HEK293 (cell line): ENCODE measurements around the gene KNG1.

Experiments used
- CTCF ChIA-PET: fragments of 350-600 bp; formaldehyde crosslinking; extraction: SDS; loops from one replicate; lab custom pipeline; 2021; ENCODE audit warnings: antibody characterized with exemption; lab: Yijun Ruan, JAX
- POLR2A ChIA-PET: fragments of 300-600 bp; formaldehyde crosslinking; extraction: SDS; loops from one replicate; lab custom pipeline; 2020; ENCODE audit warnings: antibody characterized with exemption, inconsistent platforms; lab: Yijun Ruan, JAX
- H3K27ac ChIP-seq: fragments of 200-500 bp; sonication (Bioruptor generic); 2 replicates; pipeline ENCODE4 v1.5.1; 2014; ENCODE audit warnings: low read depth, low read length, control low read depth, inconsistent platforms; ENCODE audit errors: extremely low read depth
- H3K36me3 ChIP-seq, 2 experiments: fragments of 200-500 bp in 1 of 2; sonication (Bioruptor generic) in 1 of 2; 1 replicate in 1 of 2; 2 replicates in 1 of 2; pipeline ENCODE4 v1.5.1; 2014 to 2017; ENCODE audit warnings: inconsistent platforms in 2 of 2, low read length in 2 of 2; ENCODE audit not compliant: control insufficient read depth in 2 of 2, insufficient read depth in 1 of 2
- H3K4me1 ChIP-seq: fragments of 200-500 bp; sonication (Bioruptor generic); 2 replicates; pipeline ENCODE4 v1.5.1; 2014; ENCODE audit warnings: mild to moderate bottlenecking, low read length, inconsistent platforms; ENCODE audit not compliant: control insufficient read depth, insufficient read depth
- H3K4me3 ChIP-seq: 2 replicates; pipeline ENCODE4 v1.5.1; 2011; ENCODE audit warnings: low read depth, mild to moderate bottlenecking, control low read depth, low read length, moderate library complexity
- H3K9me3 ChIP-seq: fragments of 200-500 bp; sonication (Bioruptor generic); 2 replicates; pipeline ENCODE4 v1.5.1; 2014; ENCODE audit warnings: low read depth, low read length, inconsistent platforms; ENCODE audit not compliant: control insufficient read depth, insufficient read depth
- HOXA7 ChIP-seq: sonication (generic); formaldehyde crosslinking; IDR thresholded peaks from 2 replicates; pipeline ENCODE4 v1.8.1; 2022; ENCODE audit warnings: missing genetic modification reagents, borderline replicate concordance
- RBAK ChIP-seq: fragments of 450-650 bp; formaldehyde crosslinking; IDR thresholded peaks from 2 replicates; pipeline ENCODE4 v1.5.1; 2016; ENCODE audit warnings: missing biosample characterization, missing genetic modification characterization
- TCF7L2 ChIP-seq: IDR thresholded peaks from 2 replicates; pipeline ENCODE4 v1.6.1; 2011; ENCODE audit warnings: low read depth, mild to moderate bottlenecking, inconsistent platforms, low read length, moderate library complexity, borderline replicate concordance
- ZBTB49 ChIP-seq: fragments of 450-650 bp; formaldehyde crosslinking; IDR thresholded peaks from 2 replicates; pipeline ENCODE4 v1.5.1; 2016; ENCODE audit warnings: missing biosample characterization, missing genetic modification characterization, low read depth
- ZEB2 ChIP-seq: fragments of 450-650 bp; formaldehyde crosslinking; IDR thresholded peaks from 2 replicates; pipeline ENCODE4 v1.5.1; 2016; ENCODE audit warnings: missing biosample characterization, missing genetic modification characterization
- ZFP41 ChIP-seq: fragments of 450-650 bp; formaldehyde crosslinking; IDR thresholded peaks from 2 replicates; pipeline ENCODE4 v1.5.1; 2016; ENCODE audit warnings: missing biosample characterization, missing genetic modification characterization, borderline replicate concordance
- ZNF138 ChIP-seq: fragments of 450-650 bp; formaldehyde crosslinking; IDR thresholded peaks from 2 replicates; pipeline ENCODE4 v1.5.1; 2016; ENCODE audit warnings: missing biosample characterization, missing genetic modification characterization, borderline replicate concordance
- ZNF140 ChIP-seq: fragments of 450-650 bp; formaldehyde crosslinking; IDR thresholded peaks from 2 replicates; pipeline ENCODE4 v1.5.1; 2016; ENCODE audit warnings: missing biosample characterization, missing genetic modification characterization
- ZNF266 ChIP-seq: fragments of 450-650 bp; formaldehyde crosslinking; IDR thresholded peaks from 2 replicates; pipeline ENCODE4 v1.5.1; 2016; ENCODE audit warnings: missing biosample characterization, missing genetic modification characterization, low read depth
- ZNF311 ChIP-seq: fragments of 450-650 bp; formaldehyde crosslinking; IDR thresholded peaks from 2 replicates; pipeline ENCODE4 v1.5.1; 2017; ENCODE audit warnings: missing biosample characterization, missing genetic modification characterization, borderline replicate concordance
- ZNF341 ChIP-seq: fragments of 450-650 bp; formaldehyde crosslinking; IDR thresholded peaks from 2 replicates; pipeline ENCODE4; 2016; ENCODE audit warnings: low read depth, missing biosample characterization, missing genetic modification characterization
- ZNF404 ChIP-seq: fragments of 450-650 bp; formaldehyde crosslinking; IDR thresholded peaks from 2 replicates; pipeline ENCODE4 v1.5.1; 2017; ENCODE audit warnings: missing biosample characterization, missing genetic modification characterization
- ZNF426 ChIP-seq: fragments of 450-650 bp; formaldehyde crosslinking; IDR thresholded peaks from 2 replicates; pipeline ENCODE4 v1.5.1; 2017; ENCODE audit warnings: missing biosample characterization, missing genetic modification characterization, mild to moderate bottlenecking, inconsistent platforms, moderate library complexity
- ZNF48 ChIP-seq: fragments of 450-650 bp; formaldehyde crosslinking; IDR thresholded peaks from 2 replicates; pipeline ENCODE4 v1.5.1; 2016; ENCODE audit warnings: missing biosample characterization, missing genetic modification characterization
- ZNF530 ChIP-seq: fragments of 450-650 bp; formaldehyde crosslinking; IDR thresholded peaks from 2 replicates; pipeline ENCODE4 v1.5.1; 2016; ENCODE audit warnings: low read depth, missing biosample characterization, missing genetic modification characterization
- ZNF571 ChIP-seq: fragments of 450-650 bp; formaldehyde crosslinking; IDR thresholded peaks from 2 replicates; pipeline ENCODE4 v1.5.0; 2017; ENCODE audit warnings: missing biosample characterization, missing genetic modification characterization
- ZNF624 ChIP-seq: fragments of 450-650 bp; formaldehyde crosslinking; IDR thresholded peaks from 2 replicates; pipeline ENCODE4 v1.5.1; 2017; ENCODE audit warnings: missing biosample characterization, missing genetic modification characterization
- ZNF658 ChIP-seq: fragments of 450-650 bp; formaldehyde crosslinking; IDR thresholded peaks from 2 replicates; pipeline ENCODE4; 2016; ENCODE audit warnings: missing biosample characterization, missing genetic modification characterization
- ZNF664 ChIP-seq: fragments of 450-650 bp; formaldehyde crosslinking; IDR thresholded peaks from 2 replicates; pipeline ENCODE4 v1.5.1; 2016; ENCODE audit warnings: missing biosample characterization, missing genetic modification characterization
- ZNF670 ChIP-seq: fragments of 450-650 bp; formaldehyde crosslinking; IDR thresholded peaks from 2 replicates; pipeline ENCODE4 v1.5.1; 2016; ENCODE audit warnings: missing biosample characterization, missing genetic modification characterization, low read depth
- ZNF692 ChIP-seq: fragments of 450-650 bp; formaldehyde crosslinking; IDR thresholded peaks from 2 replicates; pipeline ENCODE4 v1.5.1; 2016; ENCODE audit warnings: missing biosample characterization, missing genetic modification characterization
- TF ChIP-seq, protein P1 (sequence below): fragments of 450-650 bp; formaldehyde crosslinking; IDR thresholded peaks from 2 replicates; pipeline ENCODE4 v1.5.1; 2016; ENCODE audit warnings: missing biosample characterization, missing genetic modification characterization
- TF ChIP-seq, protein P2 (sequence below): fragments of 450-650 bp; IDR thresholded peaks from 2 replicates; pipeline ENCODE4 v1.5.1; 2018; ENCODE audit warnings: missing biosample characterization, mild to moderate bottlenecking, missing genetic modification characterization
- TF ChIP-seq, protein P3 (sequence below): fragments of 450-650 bp; formaldehyde crosslinking; IDR thresholded peaks from 2 replicates; pipeline ENCODE4; 2016; ENCODE audit warnings: missing biosample characterization, missing genetic modification characterization

Gene KNG1

DNA sequence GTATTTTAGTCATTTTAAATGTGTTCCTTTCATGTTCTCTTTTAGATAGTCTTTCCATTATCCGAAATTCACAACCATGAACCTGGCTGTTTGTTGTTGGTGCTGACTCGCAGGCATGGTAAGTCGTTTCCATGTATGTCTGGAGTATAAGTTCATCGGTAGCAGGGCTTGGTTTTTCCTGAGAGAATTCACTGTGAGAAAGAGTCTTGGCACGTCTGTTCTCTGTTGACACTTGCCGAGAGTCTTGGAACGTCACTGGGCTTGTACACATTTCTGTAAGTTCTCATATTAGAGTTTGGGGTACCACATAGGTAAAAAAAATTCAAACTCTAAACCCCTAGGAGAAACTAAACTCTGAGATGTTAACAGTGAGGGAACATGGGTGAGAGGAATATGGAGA, 36.8 kb downstream of the KNG1 start:
- no peaks in the 10 kb centered on the region for H3K4me1 ChIP-seq
- H3K36me3 ChIP-seq = no peaks in the 10 kb centered on the region
- TF ChIP-seq ZNF266 (tag by site-specific recombination) = no peak
- TF ChIP-seq ZNF571 (tag by site-specific recombination) = no peak
- no peak for TF ChIP-seq ZFP41 (tag by site-specific recombination)
- TF ChIP-seq ZNF426 = no peak
- no peak for TF ChIP-seq ZNF670 (tag by site-specific recombination)
- no peak for TF ChIP-seq RBAK (tag by site-specific recombination)
- TF ChIP-seq ZNF530 = no peak
- TF ChIP-seq ZNF404 = no peak
- TF ChIP-seq ZNF311 (tag by site-specific recombination) = no peak
- TF ChIP-seq ZNF138 = no peak
- TF ChIP-seq, protein P1, sequence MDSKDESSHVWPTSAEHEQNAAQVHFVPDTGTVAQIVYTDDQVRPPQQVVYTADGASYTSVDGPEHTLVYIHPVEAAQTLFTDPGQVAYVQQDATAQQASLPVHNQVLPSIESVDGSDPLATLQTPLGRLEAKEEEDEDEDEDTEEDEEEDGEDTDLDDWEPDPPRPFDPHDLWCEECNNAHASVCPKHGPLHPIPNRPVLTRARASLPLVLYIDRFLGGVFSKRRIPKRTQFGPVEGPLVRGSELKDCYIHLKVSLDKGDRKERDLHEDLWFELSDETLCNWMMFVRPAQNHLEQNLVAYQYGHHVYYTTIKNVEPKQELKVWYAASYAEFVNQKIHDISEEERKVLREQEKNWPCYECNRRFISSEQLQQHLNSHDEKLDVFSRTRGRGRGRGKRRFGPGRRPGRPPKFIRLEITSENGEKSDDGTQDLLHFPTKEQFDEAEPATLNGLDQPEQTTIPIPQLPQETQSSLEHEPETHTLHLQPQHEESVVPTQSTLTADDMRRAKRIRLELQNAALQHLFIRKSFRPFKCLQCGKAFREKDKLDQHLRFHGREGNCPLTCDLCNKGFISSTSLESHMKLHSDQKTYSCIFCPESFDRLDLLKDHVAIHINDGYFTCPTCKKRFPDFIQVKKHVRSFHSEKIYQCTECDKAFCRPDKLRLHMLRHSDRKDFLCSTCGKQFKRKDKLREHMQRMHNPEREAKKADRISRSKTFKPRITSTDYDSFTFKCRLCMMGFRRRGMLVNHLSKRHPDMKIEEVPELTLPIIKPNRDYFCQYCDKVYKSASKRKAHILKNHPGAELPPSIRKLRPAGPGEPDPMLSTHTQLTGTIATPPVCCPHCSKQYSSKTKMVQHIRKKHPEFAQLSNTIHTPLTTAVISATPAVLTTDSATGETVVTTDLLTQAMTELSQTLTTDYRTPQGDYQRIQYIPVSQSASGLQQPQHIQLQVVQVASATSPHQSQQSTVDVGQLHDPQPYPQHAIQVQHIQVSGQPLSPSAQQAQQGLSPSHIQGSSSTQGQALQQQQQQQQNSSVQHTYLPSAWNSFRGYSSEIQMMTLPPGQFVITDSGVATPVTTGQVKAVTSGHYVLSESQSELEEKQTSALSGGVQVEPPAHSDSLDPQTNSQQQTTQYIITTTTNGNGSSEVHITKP (tag by site-specific recombination) = no peak
- no peak for TF ChIP-seq ZNF341 (tag by site-specific recombination)
- TF ChIP-seq ZNF692 (tag by site-specific recombination) = no peak
- no peak for TF ChIP-seq ZNF624 (tag by site-specific recombination)
- no peak for TF ChIP-seq HOXA7 (CRISPR knock-in tag)
- TF ChIP-seq ZNF140 = no peak
- TF ChIP-seq, protein P2, sequence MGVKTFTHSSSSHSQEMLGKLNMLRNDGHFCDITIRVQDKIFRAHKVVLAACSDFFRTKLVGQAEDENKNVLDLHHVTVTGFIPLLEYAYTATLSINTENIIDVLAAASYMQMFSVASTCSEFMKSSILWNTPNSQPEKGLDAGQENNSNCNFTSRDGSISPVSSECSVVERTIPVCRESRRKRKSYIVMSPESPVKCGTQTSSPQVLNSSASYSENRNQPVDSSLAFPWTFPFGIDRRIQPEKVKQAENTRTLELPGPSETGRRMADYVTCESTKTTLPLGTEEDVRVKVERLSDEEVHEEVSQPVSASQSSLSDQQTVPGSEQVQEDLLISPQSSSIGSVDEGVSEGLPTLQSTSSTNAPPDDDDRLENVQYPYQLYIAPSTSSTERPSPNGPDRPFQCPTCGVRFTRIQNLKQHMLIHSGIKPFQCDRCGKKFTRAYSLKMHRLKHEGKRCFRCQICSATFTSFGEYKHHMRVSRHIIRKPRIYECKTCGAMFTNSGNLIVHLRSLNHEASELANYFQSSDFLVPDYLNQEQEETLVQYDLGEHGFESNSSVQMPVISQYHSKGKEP (tag by site-specific recombination) = no peak
- no peak overlapping the region for H3K27ac ChIP-seq
- no peak overlapping the region for H3K4me3 ChIP-seq
- H3K9me3 ChIP-seq = no peaks in the 10 kb centered on the region
- ChIA-PET CTCF (interaction anchor here (0.7 to 2.8 kb wide), 2 partner anchors 138 to 314 kb away, joined by 4 to 15 read pairs; no protein-coding TSS in a partner anchor), POLR2A (no interaction called here)

GRCh38 chr3:186754871-186755270, 37.7 kb downstream of the KNG1 start:
- Histone ChIP-seq H3K4me3 (no peak overlapping the region), H3K9me3 (no peaks in the 10 kb centered on the region), H3K27ac (no peak overlapping the region), H3K4me1 (no peaks in the 10 kb centered on the region), H3K36me3 (no peaks in the 10 kb centered on the region)
- CTCF ChIA-PET = interaction anchor here (1.3 kb wide), 1 partner anchor 385 kb away, joined by 6 read pairs; the partner anchor contains the start of gene RPL39L
- POLR2A ChIA-PET = no interaction called here
- TF ChIP-seq ZNF658 (no peak), ZBTB49 (tag by site-specific recombination) (no peak), ZFP41 (tag by site-specific recombination) (no peak), ZNF670 (tag by site-specific recombination) (no peak), ZNF48 (no peak), ZNF692 (tag by site-specific recombination) (no peak), ZEB2 (no peak), TCF7L2 (no peak), ZNF664 (tag by site-specific recombination) (no peak)
- TF ChIP-seq, protein P3, sequence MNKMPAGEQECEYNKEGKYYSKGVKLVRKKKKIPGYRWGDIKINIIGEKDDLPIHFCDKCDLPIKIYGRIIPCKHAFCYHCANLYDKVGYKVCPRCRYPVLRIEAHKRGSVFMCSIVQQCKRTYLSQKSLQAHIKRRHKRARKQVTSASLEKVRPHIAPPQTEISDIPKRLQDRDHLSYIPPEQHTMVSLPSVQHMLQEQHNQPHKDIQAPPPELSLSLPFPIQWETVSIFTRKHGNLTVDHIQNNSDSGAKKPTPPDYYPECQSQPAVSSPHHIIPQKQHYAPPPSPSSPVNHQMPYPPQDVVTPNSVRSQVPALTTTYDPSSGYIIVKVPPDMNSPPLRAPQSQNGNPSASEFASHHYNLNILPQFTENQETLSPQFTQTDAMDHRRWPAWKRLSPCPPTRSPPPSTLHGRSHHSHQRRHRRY (tag by site-specific recombination) = no peak
